ENCODE measurements around the gene RNLS.

RNLS gene

DNA sequence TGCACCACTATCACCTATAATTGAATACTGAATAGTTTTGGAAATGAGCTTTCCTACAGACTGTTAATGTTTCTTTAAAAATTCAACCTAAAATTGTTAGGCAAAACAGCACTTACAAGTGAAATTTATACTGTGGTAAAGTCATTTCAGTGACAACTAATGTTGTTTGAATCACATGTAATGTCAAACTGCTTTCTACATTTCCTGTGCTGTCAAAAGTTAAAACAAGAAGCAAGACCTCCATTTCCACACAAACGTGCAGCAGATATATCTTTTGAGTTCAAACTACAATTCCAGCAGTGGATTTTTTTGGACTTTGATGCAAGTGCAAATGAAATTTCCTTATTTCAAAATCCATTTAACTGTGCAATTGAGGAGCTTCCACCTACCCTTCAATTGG is 199.8 kb downstream of the RNLS start:
- TF ChIP-seq, protein P1, sequence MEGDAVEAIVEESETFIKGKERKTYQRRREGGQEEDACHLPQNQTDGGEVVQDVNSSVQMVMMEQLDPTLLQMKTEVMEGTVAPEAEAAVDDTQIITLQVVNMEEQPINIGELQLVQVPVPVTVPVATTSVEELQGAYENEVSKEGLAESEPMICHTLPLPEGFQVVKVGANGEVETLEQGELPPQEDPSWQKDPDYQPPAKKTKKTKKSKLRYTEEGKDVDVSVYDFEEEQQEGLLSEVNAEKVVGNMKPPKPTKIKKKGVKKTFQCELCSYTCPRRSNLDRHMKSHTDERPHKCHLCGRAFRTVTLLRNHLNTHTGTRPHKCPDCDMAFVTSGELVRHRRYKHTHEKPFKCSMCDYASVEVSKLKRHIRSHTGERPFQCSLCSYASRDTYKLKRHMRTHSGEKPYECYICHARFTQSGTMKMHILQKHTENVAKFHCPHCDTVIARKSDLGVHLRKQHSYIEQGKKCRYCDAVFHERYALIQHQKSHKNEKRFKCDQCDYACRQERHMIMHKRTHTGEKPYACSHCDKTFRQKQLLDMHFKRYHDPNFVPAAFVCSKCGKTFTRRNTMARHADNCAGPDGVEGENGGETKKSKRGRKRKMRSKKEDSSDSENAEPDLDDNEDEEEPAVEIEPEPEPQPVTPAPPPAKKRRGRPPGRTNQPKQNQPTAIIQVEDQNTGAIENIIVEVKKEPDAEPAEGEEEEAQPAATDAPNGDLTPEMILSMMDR (IDR thresholded peaks at IDR 0.05; ENCODE audit: borderline replicate concordance, control extremely low read depth, extremely low read depth, insufficient read depth, missing control alignments), result no peak
- DNase-seq (ENCODE audit: low spot score), result no peak
- in situ Hi-C loops (cut with MboI; ENCODE audit: low sequenced_read_pairs, unreplicated experiment), result loop anchor here (10.0 kb wide), 1 partner anchor 258 kb away; no protein-coding TSS in a partner anchor

DNA sequence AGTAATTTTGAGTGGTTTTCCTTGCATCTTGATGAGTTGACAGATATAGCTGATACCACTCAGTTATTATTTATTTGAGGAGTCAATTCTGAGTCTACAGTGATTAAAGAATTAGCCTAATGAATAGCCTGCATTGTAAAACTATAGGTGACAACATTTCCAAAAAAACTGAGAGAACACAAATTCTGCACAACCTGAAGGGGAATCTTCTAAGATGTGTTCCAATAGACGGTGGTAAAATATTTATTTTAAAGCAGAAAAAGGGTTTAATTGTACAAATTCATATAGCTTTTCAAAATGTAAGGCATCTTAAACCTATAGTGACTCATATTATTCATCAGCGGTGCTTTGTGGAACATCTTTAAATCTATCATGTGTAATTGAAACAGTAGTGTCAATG is 200.4 kb downstream of the RNLS start:
- in situ Hi-C loops (cut with MboI; ENCODE audit: low sequenced_read_pairs, unreplicated experiment), result loop anchor here (10.0 kb wide), 1 partner anchor 258 kb away; no protein-coding TSS in a partner anchor
- DNase-seq (ENCODE audit: low spot score), result no peak
- TF ChIP-seq, protein P1 (IDR thresholded peaks at IDR 0.05; ENCODE audit: borderline replicate concordance, control extremely low read depth, extremely low read depth, insufficient read depth, missing control alignments), result no peak

DNA sequence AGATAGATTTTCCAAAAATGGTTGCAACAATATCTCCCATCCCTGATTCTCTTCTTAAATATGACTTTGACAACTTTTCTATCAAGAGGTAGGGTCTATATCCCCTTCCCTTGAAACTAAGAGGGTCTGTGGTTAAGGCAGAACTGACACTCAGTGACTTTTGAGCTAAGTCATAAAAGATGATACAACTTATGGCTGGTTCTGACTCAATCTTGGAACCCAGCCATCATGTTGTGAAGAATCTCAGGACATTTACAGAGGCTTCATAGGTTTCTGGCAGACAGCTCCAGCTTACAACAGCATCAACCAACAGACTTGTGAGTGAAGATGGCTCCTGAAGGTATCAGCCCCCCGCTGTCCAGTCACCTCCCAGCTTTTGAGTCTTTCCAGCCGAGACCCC is 203.5 kb downstream of the RNLS start:
- no peak for DNase-seq (ENCODE audit: low spot score)
- TF ChIP-seq, protein P1 (IDR thresholded peaks at IDR 0.05; ENCODE audit: borderline replicate concordance, control extremely low read depth, extremely low read depth, insufficient read depth, missing control alignments), result no peak
- in situ Hi-C loops (cut with MboI; ENCODE audit: low sequenced_read_pairs, unreplicated experiment), result no loop called here

DNA sequence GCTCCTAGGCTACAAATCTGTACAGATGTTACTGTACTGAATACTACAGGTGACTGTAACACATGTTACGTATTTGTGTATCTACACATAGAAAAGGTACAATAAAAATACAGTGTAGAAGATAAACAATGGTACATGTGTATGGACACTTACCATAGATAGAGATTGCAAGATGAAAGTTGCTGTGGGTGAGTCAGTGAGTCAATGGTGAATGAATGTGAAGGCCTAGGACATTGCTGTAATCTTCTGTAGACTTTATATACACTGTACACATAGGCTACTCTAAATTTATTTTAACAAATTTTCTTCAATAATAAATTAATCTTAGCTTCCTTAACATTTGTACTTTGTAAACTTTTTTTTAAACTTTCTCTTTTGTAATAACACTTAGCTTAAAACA is 205.6 kb downstream of the RNLS start:
- DNase-seq (ENCODE audit: low spot score), result no peak
- TF ChIP-seq, protein P1 (IDR thresholded peaks at IDR 0.05; ENCODE audit: borderline replicate concordance, control extremely low read depth, extremely low read depth, insufficient read depth, missing control alignments), result no peak
- in situ Hi-C loops (cut with MboI; ENCODE audit: low sequenced_read_pairs, unreplicated experiment), result no loop called here

DNA sequence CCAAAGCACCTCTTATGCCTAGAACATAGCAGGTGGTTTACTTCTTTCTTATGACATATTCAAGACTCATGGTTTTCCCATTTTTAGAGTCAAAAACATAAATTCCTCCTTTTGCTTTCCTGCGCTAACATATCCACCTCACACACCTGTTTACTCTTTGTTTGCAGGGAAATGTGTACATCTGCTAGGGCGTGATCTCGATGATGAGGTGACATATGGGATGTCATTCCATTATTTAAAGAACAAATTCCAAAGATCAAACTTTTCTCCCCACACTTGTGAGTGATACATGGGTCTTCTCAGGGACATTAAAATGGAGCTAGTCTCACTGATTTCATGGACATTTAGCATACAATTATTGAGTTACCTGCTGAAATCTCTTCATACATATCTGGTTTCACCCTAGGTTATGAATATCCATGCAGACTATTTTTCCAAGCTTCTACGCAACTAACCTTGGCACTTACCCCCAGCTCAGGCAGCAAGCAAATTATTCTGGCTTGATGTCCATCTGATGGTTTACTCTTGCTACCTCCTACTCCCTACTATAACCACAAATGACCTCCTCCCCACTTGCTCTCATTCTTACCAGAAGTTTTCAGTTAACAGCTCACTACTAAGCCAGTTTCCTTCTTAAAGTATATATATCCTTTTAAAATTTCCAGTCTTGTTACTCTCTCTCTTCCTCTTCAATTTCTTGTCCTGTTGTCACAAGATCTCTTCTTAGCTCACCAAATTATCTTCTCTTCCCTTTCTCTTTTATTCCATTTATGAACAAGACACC is 208.5 kb downstream of the RNLS start:
- TF ChIP-seq, protein P1 (IDR thresholded peaks at IDR 0.05; ENCODE audit: borderline replicate concordance, control extremely low read depth, extremely low read depth, insufficient read depth, missing control alignments), result no peak
- DNase-seq (ENCODE audit: low spot score), result no peak
- in situ Hi-C loops (cut with MboI; ENCODE audit: low sequenced_read_pairs, unreplicated experiment), result no loop called here

DNA sequence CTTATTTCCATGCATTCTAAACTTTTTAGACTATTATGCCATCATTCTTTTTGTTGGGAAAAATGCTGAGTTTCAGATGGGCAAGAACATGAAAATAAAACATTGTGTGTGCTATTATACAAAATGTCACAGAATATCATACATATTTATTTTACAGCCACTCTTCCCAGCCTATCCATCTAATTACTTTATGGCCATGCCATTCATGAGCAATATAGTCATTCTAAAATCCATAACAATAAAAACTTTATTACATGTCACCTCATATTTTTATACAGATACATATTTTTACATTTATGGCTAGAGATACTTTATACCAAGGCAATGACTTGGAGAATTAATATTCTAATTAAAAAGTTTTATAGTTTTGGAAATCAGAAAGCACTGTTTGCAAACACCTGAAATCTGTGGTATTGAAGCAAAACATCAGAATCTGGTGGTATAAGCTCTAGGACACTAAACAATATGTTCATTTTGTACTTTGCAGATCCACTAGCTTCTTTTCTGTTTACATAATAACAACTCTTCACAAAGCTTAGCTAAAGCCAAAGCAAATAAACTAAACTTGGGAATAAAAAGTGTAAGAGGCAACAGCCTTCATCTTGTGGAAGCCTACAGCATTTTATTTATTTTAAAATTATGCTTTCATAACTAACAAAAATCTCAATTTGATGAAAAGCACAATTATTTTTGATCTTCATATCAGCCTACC is 210.1 kb downstream of the RNLS start:
- TF ChIP-seq, protein P1 (IDR thresholded peaks at IDR 0.05; ENCODE audit: borderline replicate concordance, control extremely low read depth, extremely low read depth, insufficient read depth, missing control alignments), result no peak
- in situ Hi-C loops (cut with MboI; ENCODE audit: low sequenced_read_pairs, unreplicated experiment), result no loop called here
- DNase-seq (ENCODE audit: low spot score), result no peak
